RWPE1 (cell line): ENCODE data around the gene KATNA1.

Experiments used
- CTCF ChIA-PET: fragments of 350-600 bp; sonication (Branson Sonifier 250); formaldehyde crosslinking; extraction: SDS; loops from one replicate; lab custom pipeline; 2021; lab: Yijun Ruan, JAX
- POLR2A ChIA-PET: fragments of 400-600 bp; formaldehyde crosslinking; extraction: SDS; loops from one replicate; lab custom pipeline; 2020; ENCODE audit warnings: antibody characterized with exemption; ENCODE audit not compliant: low non-redundant PET; lab: Yijun Ruan, JAX
- DNase-seq: peaks from one replicate; pipeline ENCODE4 v3.0.0; 2012; ENCODE audit warnings: low spot score
- H3K27ac ChIP-seq: fragments of 450-650 bp; 2 replicates; pipeline ENCODE4 v1.5.1; 2017
- TF ChIP-seq, protein P1 (sequence below): fragments of 450-650 bp; conservative IDR thresholded peaks from 2 replicates; pipeline ENCODE4 v1.5.1; 2017; ENCODE audit warnings: low read depth, mild to moderate bottlenecking

KATNA1 gene

DNA sequence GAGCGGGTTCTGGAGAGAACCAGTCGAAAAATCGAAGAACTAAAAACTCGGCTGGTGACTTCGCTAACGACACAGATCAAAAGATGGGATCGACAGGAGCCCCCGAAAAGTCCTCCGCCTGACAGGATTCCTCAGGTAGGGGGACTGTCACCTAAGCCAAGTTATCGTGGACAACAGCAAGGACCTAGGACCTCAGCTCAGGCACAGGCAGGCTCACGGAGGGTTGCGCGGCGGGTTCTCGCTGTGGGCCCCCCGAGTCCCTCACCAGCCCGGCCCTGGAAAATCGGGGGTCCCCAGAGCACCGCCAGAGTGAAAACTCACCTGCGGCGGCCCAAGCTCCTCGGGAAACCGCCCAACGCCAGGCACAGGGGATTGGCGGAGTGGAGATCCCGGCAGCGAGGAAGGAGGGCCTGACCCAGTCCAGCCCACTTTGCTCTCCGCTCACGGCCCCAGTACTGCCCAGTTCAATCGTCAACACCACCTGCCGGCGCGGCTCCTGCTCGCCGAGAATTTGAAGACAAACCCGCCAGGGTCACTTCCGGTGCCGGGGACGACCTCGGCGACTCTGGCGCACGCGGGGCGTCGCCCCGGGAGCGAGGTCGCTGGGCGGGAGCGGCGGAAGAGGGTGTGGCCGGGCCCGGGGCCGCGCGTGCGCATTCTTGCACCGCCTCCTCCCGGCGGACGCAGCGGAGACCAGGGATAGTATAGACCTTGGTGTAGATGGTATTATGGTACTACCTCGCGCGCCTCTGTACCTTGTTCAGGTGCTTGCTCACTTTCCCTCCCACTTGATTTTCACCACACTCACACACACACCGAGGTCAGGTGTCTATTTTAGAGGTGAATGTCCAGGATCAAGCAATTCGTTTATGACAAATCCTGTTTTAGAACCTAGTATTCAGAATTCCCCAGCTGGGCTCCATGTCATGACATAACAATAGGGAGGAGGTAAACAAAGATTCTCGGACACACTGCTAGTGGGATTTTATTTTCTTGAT, at the start of gene KATNA1:
TSS of gene KATNA1 (minus strand) at position 567 of the 998 bp plus-strand sequence. CDS start 10,167 bp downstream, outside the sequence.
- peak within 1 kb of the TSS; percentile 92 for H3K27ac ChIP-seq
- CTCF ChIA-PET, result interaction anchor here (0.6 to 1.1 kb wide), 3 partner anchors 12 to 135 kb away, joined by 3 to 4 read pairs (median 3); no protein-coding TSS in a partner anchor

DNA sequence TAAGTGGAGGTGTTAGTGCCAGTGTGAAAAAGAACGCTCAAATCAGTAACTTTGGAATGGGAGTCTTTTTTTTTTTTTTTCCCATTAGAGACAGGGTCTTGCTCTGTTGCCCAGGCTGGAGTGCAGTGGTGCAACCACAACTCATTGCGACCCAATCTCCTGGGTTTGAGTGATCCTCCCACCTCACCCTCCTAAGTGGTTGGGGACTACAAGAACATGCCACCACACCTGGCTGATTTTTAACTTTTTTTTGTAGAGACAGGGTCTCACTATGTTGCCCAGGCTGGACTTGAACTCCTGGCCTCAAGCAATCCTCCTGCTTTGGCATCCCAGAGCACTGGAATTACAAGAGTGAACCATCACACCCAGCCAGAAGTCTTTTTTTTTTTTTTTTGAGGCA, 49.7 kb upstream of the KATNA1 start:
- no peak overlapping the region for H3K27ac ChIP-seq
- ChIA-PET POLR2A (no interaction called here), CTCF (interaction anchor here (1.0 kb wide), 1 partner anchor 13 kb away, joined by 5 read pairs; no protein-coding TSS in a partner anchor)
- TF ChIP-seq, protein P1, sequence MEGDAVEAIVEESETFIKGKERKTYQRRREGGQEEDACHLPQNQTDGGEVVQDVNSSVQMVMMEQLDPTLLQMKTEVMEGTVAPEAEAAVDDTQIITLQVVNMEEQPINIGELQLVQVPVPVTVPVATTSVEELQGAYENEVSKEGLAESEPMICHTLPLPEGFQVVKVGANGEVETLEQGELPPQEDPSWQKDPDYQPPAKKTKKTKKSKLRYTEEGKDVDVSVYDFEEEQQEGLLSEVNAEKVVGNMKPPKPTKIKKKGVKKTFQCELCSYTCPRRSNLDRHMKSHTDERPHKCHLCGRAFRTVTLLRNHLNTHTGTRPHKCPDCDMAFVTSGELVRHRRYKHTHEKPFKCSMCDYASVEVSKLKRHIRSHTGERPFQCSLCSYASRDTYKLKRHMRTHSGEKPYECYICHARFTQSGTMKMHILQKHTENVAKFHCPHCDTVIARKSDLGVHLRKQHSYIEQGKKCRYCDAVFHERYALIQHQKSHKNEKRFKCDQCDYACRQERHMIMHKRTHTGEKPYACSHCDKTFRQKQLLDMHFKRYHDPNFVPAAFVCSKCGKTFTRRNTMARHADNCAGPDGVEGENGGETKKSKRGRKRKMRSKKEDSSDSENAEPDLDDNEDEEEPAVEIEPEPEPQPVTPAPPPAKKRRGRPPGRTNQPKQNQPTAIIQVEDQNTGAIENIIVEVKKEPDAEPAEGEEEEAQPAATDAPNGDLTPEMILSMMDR, result no peak
- DNase-seq, result no peak

More for the DNA sequence above, at the start of gene KATNA1:
- POLR2A ChIA-PET, result no interaction called here
- DNase-seq, result peak; percentile 89
- TF ChIP-seq, protein P1, result no peak

DNA sequence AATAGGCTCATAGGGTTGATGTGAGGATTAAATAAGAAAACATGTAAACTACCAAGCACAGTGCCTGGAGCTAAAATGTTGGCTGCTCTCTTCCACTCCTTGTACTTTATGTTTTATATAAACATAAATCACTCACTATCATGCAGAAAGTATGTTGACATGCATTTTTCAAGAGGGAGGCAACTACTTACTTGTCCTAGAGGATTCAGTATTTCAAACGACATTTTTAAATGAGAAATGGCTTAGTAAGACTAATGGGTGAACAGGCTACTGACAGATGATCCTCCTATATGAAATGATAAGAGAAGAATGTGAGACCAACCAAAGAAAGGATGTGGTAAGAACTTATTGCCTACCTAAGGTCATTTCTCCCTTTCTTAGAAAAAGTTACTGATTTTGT, 48.4 kb upstream of the KATNA1 start:
- no peak overlapping the region for H3K27ac ChIP-seq
- CTCF ChIA-PET, result interaction anchor here (0.6 kb wide), 2 partner anchors 29 to 423 kb away, joined by 3 to 4 read pairs; no protein-coding TSS in a partner anchor
- POLR2A ChIA-PET, result no interaction called here

DNA sequence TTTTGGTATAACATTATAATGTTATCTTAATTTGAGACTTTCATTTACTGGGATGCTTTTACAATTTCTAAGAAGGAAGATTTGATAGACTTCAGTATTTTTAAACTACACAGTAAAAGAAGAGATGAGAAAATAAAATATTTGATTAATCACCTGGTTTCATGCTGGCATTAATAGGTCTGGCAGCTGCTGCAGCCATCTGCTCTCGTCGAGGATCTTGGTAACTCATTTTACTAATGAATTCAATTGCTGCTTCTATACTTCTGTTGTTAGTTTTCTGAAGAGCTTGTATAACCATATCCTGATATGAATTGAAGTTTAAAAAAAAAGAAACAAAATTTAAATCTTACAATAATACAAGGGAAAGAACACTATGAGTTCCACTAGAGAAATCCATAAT, 46.4 kb upstream of the KATNA1 start:
- POLR2A ChIA-PET, result no interaction called here

More for the DNA sequence above, 48.4 kb upstream of the KATNA1 start:
- DNase-seq, result peak; percentile 38
- TF ChIP-seq, protein P1, result no peak

DNA sequence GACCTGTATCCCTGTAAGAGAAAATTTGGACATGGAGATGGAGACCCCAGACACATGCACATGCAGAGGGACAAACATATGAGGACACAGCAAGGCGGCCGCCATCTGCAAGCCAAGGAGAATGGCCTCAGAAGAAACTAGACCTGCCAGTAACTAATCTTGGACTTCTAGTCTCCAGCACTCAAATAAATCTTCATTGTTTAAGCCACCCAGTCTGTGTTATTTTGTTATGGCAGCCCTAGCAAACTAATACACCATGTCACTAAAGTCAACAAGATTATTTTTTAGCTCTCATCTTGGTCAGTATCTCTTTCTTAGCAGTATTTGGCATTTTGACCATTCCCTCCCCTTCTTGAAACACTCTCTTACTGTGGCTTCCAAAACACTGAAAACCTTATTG, 42.7 kb upstream of the KATNA1 start:
- no peak overlapping the region for H3K27ac ChIP-seq
- DNase-seq, result no peak
- ChIA-PET POLR2A (no interaction called here), CTCF (no interaction called here)
- TF ChIP-seq, protein P1, result no peak

More for the DNA sequence above, 46.4 kb upstream of the KATNA1 start:
- CTCF ChIA-PET, result no interaction called here
- DNase-seq, result no peak
- H3K27ac ChIP-seq, result no peak overlapping the region
- TF ChIP-seq, protein P1, result no peak

DNA sequence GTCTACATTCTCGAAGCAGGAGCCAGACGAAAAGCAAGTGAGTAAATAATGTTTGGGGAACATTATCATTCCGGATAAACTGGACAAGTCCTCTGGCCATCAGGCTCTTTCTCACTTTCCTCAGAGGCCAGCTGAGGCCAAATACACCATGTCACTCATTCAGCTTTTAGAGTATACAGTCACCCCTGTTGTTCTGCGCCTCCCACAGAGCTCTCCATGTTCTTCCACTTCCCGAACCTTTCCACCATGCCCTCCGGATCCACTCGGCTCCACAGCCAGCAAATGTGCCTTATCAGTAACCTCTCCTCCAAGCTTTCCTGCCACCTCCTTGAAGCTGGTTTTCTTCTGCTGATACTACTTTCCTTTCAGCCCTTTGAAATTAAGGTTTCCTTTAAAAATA, 37.7 kb upstream of the KATNA1 start:
- POLR2A ChIA-PET, result no interaction called here
- DNase-seq, result no peak
- no peak overlapping the region for H3K27ac ChIP-seq
- CTCF ChIA-PET, result no interaction called here
- TF ChIP-seq, protein P1, result no peak
